Measurements from ENCODE around the gene RBM8A. TPM values are rescaled to one million over a fixed set of nuclear protein-coding genes. Genes with fewer than 3 reads are reported as not detected.
A peak's percentile ranks its signal among the peaks of the same experiment; 100 is the strongest.

Gene RBM8A
- total RNA-seq, 2 experiments from 2014 or later = 135 to 200 TPM

DNA sequence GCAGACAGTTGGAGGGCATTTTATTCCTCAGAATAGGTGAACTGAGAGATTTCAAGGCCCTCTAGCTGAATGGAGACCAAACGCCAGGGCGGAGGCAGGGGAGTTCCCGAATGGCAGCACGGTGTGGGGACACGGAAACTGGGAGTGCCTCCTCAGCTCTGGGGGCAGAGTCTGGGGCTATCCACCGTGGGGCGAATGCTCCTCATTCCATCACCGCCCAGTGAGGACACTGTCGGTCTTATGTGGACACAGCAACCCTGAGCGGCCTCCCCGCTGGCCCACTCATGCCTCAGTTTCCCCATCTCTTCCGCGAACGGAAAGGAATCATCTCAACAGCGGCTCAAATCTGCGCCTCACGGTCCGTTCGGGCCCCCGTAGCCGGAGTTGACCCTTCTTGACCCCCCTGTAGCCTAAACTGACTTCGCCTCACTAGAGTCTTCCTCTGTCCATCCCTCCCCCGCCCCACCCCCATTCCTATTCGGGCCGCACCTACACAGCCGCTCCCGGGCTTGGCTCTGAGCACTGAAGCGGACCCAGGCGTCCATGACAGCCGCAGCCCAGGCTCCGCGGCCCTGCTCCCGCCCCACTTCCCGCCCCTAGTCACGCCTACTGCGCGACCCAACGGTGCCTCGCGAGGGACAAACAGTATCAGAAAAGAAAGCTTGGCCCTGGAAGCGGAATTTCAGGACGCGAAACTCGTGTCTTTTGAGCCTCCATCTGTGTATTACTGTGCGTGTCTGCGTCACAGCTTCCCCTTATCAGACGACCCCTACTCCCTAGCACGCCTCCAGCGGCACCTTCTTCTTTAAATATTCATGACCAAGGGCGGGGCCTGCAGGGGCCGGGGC lies 8.9 kb downstream of the RBM8A start, which contains the start of gene PEX11B:
PEX11B (minus strand) TSS at position 574 of the 848 bp plus-strand sequence; CDS start at position 545, 29 bp downstream.
- Histone ChIP-seq H3K9me2 (ENCODE audit: insufficient read depth, low read length) (no peaks in the 10 kb centered on the region), H3K9me3 (ENCODE audit: low read length) (no peaks in the 10 kb centered on the region), H3K4me1 (ENCODE audit: insufficient read depth, low read length, poor library complexity, severe bottlenecking) (peaks cover 16% of the 10 kb centered on the region), H3K36me3 (ENCODE audit: insufficient read depth, low read length) (peaks cover 28% of the 10 kb centered on the region), H2AFZ (ENCODE audit: low read length) (peak within 1 kb of the TSS; percentile 70; the same call in 1 of the 2 replicates), H3K27ac (ENCODE audit: low read depth, low read length, poor library complexity, severe bottlenecking) (peak within 1 kb of the TSS; percentile 58), H3K4me2 (ENCODE audit: low read length) (peak within 1 kb of the TSS; percentile 77), H3K4me3 (ENCODE audit: low read depth, low read length, poor library complexity, severe bottlenecking) (peak within 1 kb of the TSS; percentile 85), H3K79me2 (ENCODE audit: insufficient read depth, low read depth, low read length) (no peaks in the 10 kb centered on the region), H4K20me1 (ENCODE audit: insufficient read depth, low read length) (no peaks in the 10 kb centered on the region)
- BruUV-seq (replicated peaks) = no TSS peak
- TF ChIP-seq EZH2phosphoT487 (IDR thresholded peaks at IDR 0.05; ENCODE audit: borderline replicate concordance, low read depth, low read length) (no peak), CTCF (conservative IDR thresholded peaks at IDR 0.05; ENCODE audit: low read length) (no peak)
- intact Hi-C loops (cut with micrococcal nuclease; ENCODE audit: unreplicated experiment) = no loop called here
- DNase-seq (ENCODE audit: low spot score) = peak; percentile 89
- CTCF ChIA-PET (ENCODE audit: unreplicated experiment) = interaction anchor here (0.6 to 0.9 kb wide), 3 partner anchors 9 to 83 kb away, joined by 3 read pairs; partner anchors contain the start of genes POLR3GL and RBM8A
- POLR2A ChIA-PET = interaction anchor here (0.5 to 2.0 kb wide), 7 partner anchors 9 to 66 kb away, joined by 3 to 9 read pairs (median 3); partner anchors contain the start of genes LIX1L and RBM8A

GRCh38 chr1:145917595-145917994 lies 9.7 kb downstream of the RBM8A start:
- POLR2A ChIA-PET = interaction anchor here (2.0 kb wide), 1 partner anchor 10 kb away, joined by 5 read pairs; the partner anchor contains the start of gene RBM8A
- peak overlapping the region; percentile 85 for H3K4me3 ChIP-seq (ENCODE audit: low read depth, low read length, poor library complexity, severe bottlenecking)
- DNase-seq (ENCODE audit: low spot score) = no peak
- H3K4me2 ChIP-seq (ENCODE audit: low read length) = peak overlapping the region; percentile 77
- peak overlapping the region; percentile 70; the same call in 1 of the 2 replicates for H2AFZ ChIP-seq (ENCODE audit: low read length)
- peaks cover 17% of the 10 kb centered on the region for H3K4me1 ChIP-seq (ENCODE audit: insufficient read depth, low read length, poor library complexity, severe bottlenecking)
- no peaks in the 10 kb centered on the region for H3K9me2 ChIP-seq (ENCODE audit: insufficient read depth, low read length)
- CTCF ChIA-PET (ENCODE audit: unreplicated experiment) = no interaction called here
- H3K79me2 ChIP-seq (ENCODE audit: insufficient read depth, low read depth, low read length) = no peaks in the 10 kb centered on the region
- no peak overlapping the region for H3K27ac ChIP-seq (ENCODE audit: low read depth, low read length, poor library complexity, severe bottlenecking)
- TF ChIP-seq EZH2phosphoT487 (IDR thresholded peaks at IDR 0.05; ENCODE audit: borderline replicate concordance, low read depth, low read length) (no peak), CTCF (conservative IDR thresholded peaks at IDR 0.05; ENCODE audit: low read length) (no peak)
- BruUV-seq (replicated peaks) = no TSS peak
- intact Hi-C loops (cut with micrococcal nuclease; ENCODE audit: unreplicated experiment) = no loop called here
- H3K36me3 ChIP-seq (ENCODE audit: insufficient read depth, low read length) = peaks cover 25% of the 10 kb centered on the region; the same call in 1 of the 2 replicates
- no peaks in the 10 kb centered on the region for H3K9me3 ChIP-seq (ENCODE audit: low read length)
- H4K20me1 ChIP-seq (ENCODE audit: insufficient read depth, low read length) = no peaks in the 10 kb centered on the region
